H9 (cell line): ENCODE data around the gene EVL. TPM values are rescaled to one million over a fixed set of nuclear protein-coding genes. Genes with fewer than 3 reads are reported as not detected.
A peak's percentile ranks its signal among the peaks of the same experiment; 100 is the strongest.

Source experiments
- DNase-seq: peaks from one replicate; pipeline ENCODE4 v3.0.0-alpha.2; 2017
- H2AFZ ChIP-seq: one replicate; pipeline ENCODE4 v1.6.1; 2013; ENCODE audit warnings: mild to moderate bottlenecking, low read length, control low read depth, moderate library complexity
- H2AK5ac ChIP-seq: 2 replicates; pipeline ENCODE4 v1.6.1; 2013; ENCODE audit warnings: low read length, control low read depth, mixed read lengths; ENCODE audit not compliant: insufficient read length
- H2BK120ac ChIP-seq: one replicate; pipeline ENCODE4 v1.6.1; 2013; ENCODE audit warnings: low read depth, mild to moderate bottlenecking, low read length, control low read depth, inconsistent platforms; ENCODE audit not compliant: poor library complexity, severe bottlenecking
- H2BK12ac ChIP-seq: 2 replicates; pipeline ENCODE4 v1.6.1; 2013; ENCODE audit warnings: low read length, control low read depth, mixed read lengths, low read depth; ENCODE audit not compliant: insufficient read length
- H2BK15ac ChIP-seq: 2 replicates; pipeline ENCODE4 v1.6.1; 2013; ENCODE audit warnings: low read depth, low read length, control low read depth
- H2BK20ac ChIP-seq: one replicate; pipeline ENCODE4 v1.6.1; 2013; ENCODE audit warnings: low read depth, mild to moderate bottlenecking, low read length, control low read depth, inconsistent platforms; ENCODE audit not compliant: poor library complexity, severe bottlenecking
- H2BK5ac ChIP-seq: 2 replicates; pipeline ENCODE4 v1.6.1; 2013; ENCODE audit warnings: low read length, control low read depth, mixed read lengths; ENCODE audit not compliant: insufficient read length
- H3K14ac ChIP-seq: 2 replicates; pipeline ENCODE4 v1.6.1; 2013; ENCODE audit warnings: low read length, control low read depth; ENCODE audit not compliant: insufficient read depth
- H3K18ac ChIP-seq: 2 replicates; pipeline ENCODE4 v1.6.1; 2013; ENCODE audit warnings: low read depth, mild to moderate bottlenecking, mixed read lengths, low read length, control low read depth; ENCODE audit not compliant: insufficient read length
- H3K23ac ChIP-seq: 2 replicates; pipeline ENCODE4 v1.6.1; 2013; ENCODE audit warnings: low read length, control low read depth, mixed read lengths, low read depth; ENCODE audit not compliant: insufficient read length
- H3K23me2 ChIP-seq: 2 replicates; pipeline ENCODE4 v1.6.1; 2013; ENCODE audit warnings: low read depth, mild to moderate bottlenecking, mixed read lengths, low read length, control low read depth; ENCODE audit not compliant: insufficient read length, poor library complexity, severe bottlenecking
- H3K27ac ChIP-seq: 2 replicates; pipeline ENCODE4 v1.5.1; 2013; ENCODE audit warnings: low read length, control low read depth, mixed read lengths, low read depth; ENCODE audit not compliant: insufficient read length
- H3K27me3 ChIP-seq: 2 replicates; pipeline ENCODE4 v1.6.1; 2013; ENCODE audit warnings: low read length, control low read depth, inconsistent platforms; ENCODE audit not compliant: insufficient read depth
- H3K4ac ChIP-seq: 2 replicates; pipeline ENCODE4 v1.6.1; 2013; ENCODE audit warnings: low read depth, mild to moderate bottlenecking, control low read depth, inconsistent platforms, low read length, moderate library complexity
- H3K4me1 ChIP-seq: 2 replicates; pipeline ENCODE4 v1.6.1; 2013; ENCODE audit warnings: low read length, control low read depth, inconsistent platforms; ENCODE audit not compliant: insufficient read depth
- H3K4me2 ChIP-seq: 2 replicates; pipeline ENCODE4 v1.6.1; 2013; ENCODE audit warnings: low read length, control low read depth, mixed read lengths; ENCODE audit not compliant: insufficient read length, insufficient read depth
- H3K56ac ChIP-seq: 2 replicates; pipeline ENCODE4 v1.6.1; 2013; ENCODE audit warnings: low read depth, mild to moderate bottlenecking, mixed read lengths, low read length, control low read depth; ENCODE audit not compliant: insufficient read length
- H3K79me1 ChIP-seq: 2 replicates; pipeline ENCODE4 v1.6.1; 2013; ENCODE audit warnings: low read depth, mild to moderate bottlenecking, moderate library complexity, low read length, control low read depth, inconsistent platforms; ENCODE audit not compliant: insufficient read depth, poor library complexity, severe bottlenecking
- H3K79me2 ChIP-seq: 2 replicates; pipeline ENCODE4 v1.6.1; 2013; ENCODE audit warnings: low read length, control low read depth, inconsistent platforms; ENCODE audit not compliant: insufficient read depth
- H3K9ac ChIP-seq: 2 replicates; pipeline ENCODE4 v1.6.1; 2013; ENCODE audit warnings: low read length, control low read depth, mixed read lengths; ENCODE audit not compliant: insufficient read length; ENCODE audit errors: extremely low read depth
- H3K9me3 ChIP-seq: one replicate; pipeline ENCODE4 v1.6.1; 2013; ENCODE audit warnings: low read depth, low read length, inconsistent platforms; ENCODE audit not compliant: control insufficient read depth
- H3T11ph ChIP-seq: one replicate; pipeline ENCODE4 v1.6.1; 2013; ENCODE audit warnings: mild to moderate bottlenecking, low read length, control low read depth, inconsistent platforms
- H4K20me1 ChIP-seq: one replicate; pipeline ENCODE4 v1.6.1; 2013; ENCODE audit not compliant: control insufficient read depth, insufficient read length, insufficient read depth
- H4K5ac ChIP-seq: 2 replicates; pipeline ENCODE4 v1.6.1; 2013; ENCODE audit warnings: low read depth, mild to moderate bottlenecking, mixed read lengths, low read length, control low read depth; ENCODE audit not compliant: insufficient read length
- H4K8ac ChIP-seq: replicated peaks from 2 replicates; pipeline ENCODE4 v1.6.1; 2013; ENCODE audit warnings: low read length, control low read depth, mixed read lengths, low read depth; ENCODE audit not compliant: insufficient read length
- H4K91ac ChIP-seq: 2 replicates; pipeline ENCODE4 v1.6.1; 2013; ENCODE audit warnings: low read depth, mild to moderate bottlenecking, moderate library complexity, mixed read lengths, low read length, control low read depth; ENCODE audit not compliant: insufficient read length
- H3K27ac Mint-ChIP-seq, 3 experiments: 2 replicates in 2 of 3; 3 replicates in 1 of 3; pipeline ENCODE4 v1.8.0; 2020 to 2021; ENCODE audit warnings: mixed read lengths in 3 of 3, mild to moderate bottlenecking in 1 of 3, moderate library complexity in 1 of 3
- H3K27me3 Mint-ChIP-seq: 2 replicates; pipeline ENCODE4 v1.8.0; 2021; ENCODE audit warnings: low read depth, mild to moderate bottlenecking, moderate library complexity, mixed read lengths
- H3K36me3 Mint-ChIP-seq, 3 experiments: 2 replicates in 2 of 3; 3 replicates in 1 of 3; pipeline ENCODE4 v1.8.0; 2020 to 2021; ENCODE audit warnings: low read depth in 3 of 3, mixed read lengths in 3 of 3; ENCODE audit not compliant: insufficient read depth in 1 of 3
- H3K4me1 Mint-ChIP-seq, 2 experiments: 2 replicates each; pipeline ENCODE4 v1.8.0; 2020; ENCODE audit warnings: mixed read lengths in 2 of 2
- H3K4me3 Mint-ChIP-seq, 2 experiments: 2 replicates in 1 of 2; 3 replicates in 1 of 2; pipeline ENCODE4 v1.8.0; 2020 to 2021; ENCODE audit warnings: mild to moderate bottlenecking in 2 of 2, mixed read lengths in 2 of 2, moderate library complexity in 1 of 2
- H3K9me3 Mint-ChIP-seq, 2 experiments: 2 replicates in 1 of 2; 3 replicates in 1 of 2; pipeline ENCODE4 v1.8.0; 2020; ENCODE audit warnings: mild to moderate bottlenecking in 2 of 2, mixed read lengths in 2 of 2, moderate library complexity in 1 of 2
- CTCF ChIP-seq: fragments of 200-600 bp; sonication (generic); conservative IDR thresholded peaks from 3 replicates; pipeline ENCODE4 v1.8.0; 2021; ENCODE audit warnings: antibody characterized with exemption, mild to moderate bottlenecking
- WGBS: extraction: QIAGEN DNeasy Blood & Tissue Kit; methylation state at CpG from one replicate; pipeline ENCODE4 v1.1.7; 2013; ENCODE audit warnings: missing lambda C conversion rate, low lambda C conversion rate, mixed read lengths; ENCODE audit not compliant: insufficient read length; ENCODE audit errors: extremely low coverage; 5-methylcytosine and 5-hydroxymethylcytosine counted together
- total RNA-seq: library from RNA; stranded (reverse); gene quantifications from 2 replicates; pipeline ENCODE4 v1.2.1, GENCODE V29; 2021

Gene EVL
- total RNA-seq, 1 experiment from 2014 or later, result 53.2 TPM

DNA sequence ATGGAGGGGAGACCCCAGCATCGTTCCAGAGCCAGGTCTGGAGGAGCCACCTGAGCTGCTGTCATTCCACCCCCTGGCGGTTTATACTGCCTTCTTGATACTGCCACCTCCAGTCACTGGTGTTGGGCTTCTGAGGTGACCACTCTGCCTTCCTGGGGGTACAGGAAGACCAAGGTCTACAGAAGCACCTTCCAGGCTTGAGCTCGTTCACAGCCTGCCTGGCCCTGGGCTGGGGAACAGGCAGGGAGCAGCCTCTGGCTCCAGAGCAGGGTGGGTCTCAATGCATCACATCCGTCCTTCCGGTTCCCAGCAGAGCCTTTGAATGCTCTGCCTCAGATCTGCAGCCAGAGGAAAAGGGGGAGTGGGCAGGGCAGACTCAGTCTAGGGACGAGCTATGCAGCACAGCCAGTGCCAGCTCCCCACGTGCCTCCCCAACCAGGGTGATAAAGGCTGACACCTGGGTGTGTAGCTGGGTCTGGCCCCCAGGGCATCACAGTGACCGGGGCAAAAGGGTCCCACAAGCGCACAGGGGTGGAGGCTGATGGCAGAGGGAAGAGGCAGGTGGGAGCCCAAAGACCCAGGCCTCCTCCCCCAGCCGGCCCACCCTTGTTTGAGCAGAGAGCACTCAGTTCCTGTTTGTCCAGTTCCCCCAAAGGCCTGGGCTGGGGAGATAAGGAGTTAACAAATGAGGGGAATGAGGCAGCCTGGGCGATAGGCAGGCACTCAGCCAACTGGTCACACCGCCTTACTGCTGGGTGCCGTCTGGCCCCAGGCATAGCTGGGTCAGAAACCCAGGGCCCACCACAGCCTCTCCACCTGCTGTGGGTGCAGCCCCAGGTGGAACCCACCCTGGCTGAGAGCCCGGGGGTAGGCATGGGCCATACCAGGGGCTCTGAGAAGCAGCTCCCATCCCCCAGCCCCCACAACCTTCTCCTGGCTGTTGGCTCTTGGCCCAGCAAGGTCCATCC, 77.1 kb downstream of the EVL start:
- H3K4me1 Mint-ChIP-seq, result peaks cover 6 to 10% of the 10 kb centered on the region in 2 experiments
- H3K27ac Mint-ChIP-seq, result peak overlapping the region in 1 of 3 experiments; percentile 67; a peak in 1 of 7 replicates
- WGBS, result no CpG with 5 or more reads among the region's 14 CpGs

More for the DNA sequence above, 77.1 kb downstream of the EVL start:
- H3K14ac ChIP-seq, result no peak overlapping the region
- H3K4ac ChIP-seq, result no peak overlapping the region
- H3K4me1 ChIP-seq, result peaks cover 2% of the 10 kb centered on the region; the same call in 1 of the 2 replicates
- TF ChIP-seq CTCF, result no peak
- H3K27me3 ChIP-seq, result no peaks in the 10 kb centered on the region
- Mint-ChIP-seq H3K9me3 (no peaks in the 10 kb centered on the region), H3K4me3 (peak overlapping the region in 1 of 2 experiments; percentile 46; a peak in 1 of 5 replicates), H3K36me3 (peaks cover 0 to 5% (median 3%) of the 10 kb centered on the region in 3 experiments; a peak in 3 of 7 replicates), H3K27me3 (no peaks in the 10 kb centered on the region; the same call in 1 of the 2 replicates)
- no peak overlapping the region for H2BK15ac ChIP-seq
- no peaks in the 10 kb centered on the region for H3K79me2 ChIP-seq
- H3K4me2 ChIP-seq, result no peak overlapping the region
- DNase-seq, result no peak
- H4K91ac ChIP-seq, result no peak overlapping the region
- H4K8ac ChIP-seq, result no peak overlapping the region
- no peak overlapping the region for H2BK5ac ChIP-seq
- H3K79me1 ChIP-seq, result no peaks in the 10 kb centered on the region
- no peak overlapping the region for H3K27ac ChIP-seq
- no peak overlapping the region for H2BK20ac ChIP-seq
- no peak overlapping the region for H3K23ac ChIP-seq
- H3T11ph ChIP-seq, result no peak overlapping the region
- H3K18ac ChIP-seq, result no peak overlapping the region
- H2AFZ ChIP-seq, result no peak overlapping the region
- H4K5ac ChIP-seq, result no peak overlapping the region
- H3K56ac ChIP-seq, result no peak overlapping the region
- H3K23me2 ChIP-seq, result no peaks in the 10 kb centered on the region
- no peak overlapping the region for H3K9ac ChIP-seq
- no peaks in the 10 kb centered on the region for H4K20me1 ChIP-seq
- H3K9me3 ChIP-seq, result no peaks in the 10 kb centered on the region
- no peak overlapping the region for H2AK5ac ChIP-seq
- H2BK120ac ChIP-seq, result no peak overlapping the region
- no peak overlapping the region for H2BK12ac ChIP-seq
